HG02938 (cell line): ENCODE measurements around the gene PCDH8.
"Not testable (repeated sequence)": the region's sequence is repeated elsewhere in the genome, so short reads cannot be mapped to it uniquely, and the experiment has no call there.

Experiments used
- ATAC-seq: cut with Tn5 transposase; IDR thresholded peaks from one replicate; pipeline ENCODE4 v1.9.1; 2021; ENCODE audit warnings: mild to moderate bottlenecking, moderate library complexity; ENCODE audit not compliant: unreplicated experiment

The PCDH8 gene

DNA sequence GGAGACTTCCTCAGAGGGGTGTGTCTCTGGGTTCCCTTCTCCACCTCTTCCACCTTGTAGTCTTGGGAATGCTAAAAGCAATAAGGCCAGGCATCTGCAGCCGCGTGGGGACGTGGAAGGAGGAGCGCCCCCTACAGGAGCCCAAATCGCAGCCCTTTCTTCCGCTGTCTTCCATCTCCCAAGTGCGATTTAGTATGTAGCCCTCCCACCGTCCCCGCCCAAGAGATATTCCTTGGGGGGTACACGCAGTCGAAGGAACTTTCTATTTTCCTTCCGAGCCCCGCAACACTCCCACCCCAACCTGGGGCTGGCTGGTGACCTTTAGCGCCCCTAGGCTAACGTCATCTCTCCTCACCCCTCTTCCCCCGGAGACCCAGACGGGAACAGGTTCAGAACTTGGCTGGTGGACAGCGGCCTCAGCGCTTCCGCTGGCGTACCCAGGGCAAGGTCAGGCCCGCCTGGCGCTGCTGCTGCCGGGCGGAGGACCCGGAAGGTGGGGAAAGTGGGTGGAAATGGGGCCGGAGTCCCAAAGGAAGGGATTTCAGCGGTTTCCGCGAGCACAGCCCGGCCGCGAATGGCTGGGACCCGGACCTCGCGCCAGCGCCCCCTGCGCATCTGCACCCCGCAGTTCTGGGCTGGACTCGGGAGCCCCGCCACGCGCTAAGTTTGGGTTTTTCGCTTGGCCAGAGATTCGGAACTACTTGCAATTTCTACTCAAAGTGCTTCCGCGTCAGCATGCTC lies 2.1 kb upstream of the PCDH8 start:
- peak; percentile 28 for ATAC-seq

DNA sequence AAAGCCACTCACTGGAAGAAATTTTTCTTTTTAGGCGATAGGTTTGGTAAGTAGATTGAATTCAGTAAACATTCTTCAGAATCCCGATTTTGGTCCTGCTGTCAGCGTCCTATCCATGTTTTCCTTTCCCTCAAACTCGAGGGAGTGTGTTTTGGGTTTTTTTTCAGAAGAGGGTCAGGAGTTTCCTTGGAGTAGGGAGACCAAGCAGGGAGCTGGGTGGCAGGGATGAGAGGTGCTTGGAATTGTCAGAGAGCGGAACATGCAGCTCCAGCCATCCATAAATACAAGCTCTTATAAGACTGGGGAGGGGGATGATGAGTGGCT lies 1.6 kb upstream of the PCDH8 start:
- ATAC-seq, result no peak

DNA sequence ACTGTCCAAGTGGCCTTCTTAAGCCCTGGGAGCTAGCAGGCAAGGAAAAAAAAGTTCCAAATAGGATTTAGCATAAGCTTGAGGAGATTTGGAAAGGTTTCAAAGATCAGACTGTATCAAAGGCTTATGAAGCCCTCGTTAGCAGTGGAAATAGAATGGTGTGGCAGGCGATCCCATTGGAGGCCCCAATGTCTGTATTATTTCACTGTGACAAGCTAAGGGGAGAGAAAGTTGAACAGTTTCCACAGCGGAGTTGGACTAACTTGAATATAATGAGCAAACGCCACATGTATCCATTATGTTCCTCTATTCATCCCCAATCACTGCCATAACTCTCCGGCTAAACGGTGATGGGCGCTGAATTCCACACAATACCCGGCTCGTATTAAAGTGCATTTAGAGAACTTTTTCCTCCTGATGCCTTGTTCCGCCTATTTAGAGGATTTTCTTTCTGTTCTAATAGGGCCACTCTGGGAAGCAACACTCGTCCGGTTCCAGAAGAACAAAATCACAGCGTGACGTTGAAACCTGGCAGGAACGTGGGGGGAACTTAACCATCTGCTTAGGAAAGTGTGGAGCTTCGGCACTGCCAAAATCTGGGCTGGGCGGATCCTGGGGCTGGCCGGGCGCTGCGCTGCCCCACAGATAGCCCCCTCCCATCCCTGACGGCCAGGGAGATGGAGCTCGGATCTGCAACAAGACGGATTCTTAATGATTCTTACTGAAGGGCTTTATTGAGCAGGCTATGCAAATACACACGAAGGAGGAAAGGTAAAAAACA lies 1.0 kb upstream of the PCDH8 start:
- ATAC-seq, result no peak

DNA sequence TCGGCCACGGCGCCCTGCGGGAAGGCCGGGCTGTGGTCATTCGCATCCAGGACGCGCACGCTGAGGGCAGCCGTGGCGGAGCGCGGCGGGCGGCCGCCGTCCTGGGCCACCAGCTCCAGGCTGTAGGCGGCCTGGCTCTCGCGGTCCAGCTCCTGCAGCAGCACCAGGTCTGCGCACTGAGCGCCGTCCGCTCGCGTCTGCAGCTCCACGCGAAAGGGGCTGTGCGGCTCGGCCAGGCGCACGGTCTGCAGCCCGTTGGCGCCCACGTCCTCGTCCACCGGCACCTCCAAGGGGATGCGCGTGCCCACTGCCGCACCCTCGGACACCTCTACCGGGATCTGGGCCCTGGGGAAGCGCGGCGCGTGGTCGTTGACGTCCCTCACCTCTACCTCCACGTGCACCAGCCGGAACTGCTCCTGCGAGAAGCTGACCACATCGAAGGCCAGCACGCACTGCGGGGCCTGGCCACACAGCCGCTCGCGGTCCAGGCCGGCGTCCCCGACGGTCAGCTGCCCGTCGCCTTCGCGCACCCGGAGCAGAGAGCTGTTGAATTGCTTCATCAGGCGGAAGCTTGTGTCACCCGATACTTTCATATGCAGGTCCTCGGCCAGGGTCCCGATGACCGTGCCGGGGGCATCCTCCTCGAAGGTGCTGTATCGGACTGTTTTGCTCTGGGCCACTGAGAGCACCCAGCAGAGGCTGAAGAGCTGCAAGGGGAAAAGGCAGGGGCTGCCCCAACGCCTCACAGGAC lies 583 bp downstream of the PCDH8 start:
- ATAC-seq, result no peak

DNA sequence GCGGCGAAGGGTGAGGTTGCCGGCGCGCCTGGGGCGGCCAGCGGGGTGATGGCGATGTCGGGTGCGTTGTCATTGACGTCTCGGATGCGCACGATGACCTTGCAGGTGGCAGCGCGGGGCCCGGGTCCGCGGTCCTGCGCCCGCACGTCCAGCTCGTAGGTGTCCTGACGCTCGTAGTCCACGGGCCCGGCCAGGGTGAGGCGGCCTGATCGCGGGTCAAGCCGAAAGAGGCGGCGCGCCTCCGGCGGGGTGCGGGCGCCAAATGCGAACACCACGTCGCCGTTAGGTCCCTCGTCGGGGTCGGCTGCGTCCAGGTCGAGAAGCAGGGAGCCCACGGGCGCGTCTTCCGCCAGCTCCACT lies 1.1 kb downstream of the PCDH8 start:
- no peak for ATAC-seq

DNA sequence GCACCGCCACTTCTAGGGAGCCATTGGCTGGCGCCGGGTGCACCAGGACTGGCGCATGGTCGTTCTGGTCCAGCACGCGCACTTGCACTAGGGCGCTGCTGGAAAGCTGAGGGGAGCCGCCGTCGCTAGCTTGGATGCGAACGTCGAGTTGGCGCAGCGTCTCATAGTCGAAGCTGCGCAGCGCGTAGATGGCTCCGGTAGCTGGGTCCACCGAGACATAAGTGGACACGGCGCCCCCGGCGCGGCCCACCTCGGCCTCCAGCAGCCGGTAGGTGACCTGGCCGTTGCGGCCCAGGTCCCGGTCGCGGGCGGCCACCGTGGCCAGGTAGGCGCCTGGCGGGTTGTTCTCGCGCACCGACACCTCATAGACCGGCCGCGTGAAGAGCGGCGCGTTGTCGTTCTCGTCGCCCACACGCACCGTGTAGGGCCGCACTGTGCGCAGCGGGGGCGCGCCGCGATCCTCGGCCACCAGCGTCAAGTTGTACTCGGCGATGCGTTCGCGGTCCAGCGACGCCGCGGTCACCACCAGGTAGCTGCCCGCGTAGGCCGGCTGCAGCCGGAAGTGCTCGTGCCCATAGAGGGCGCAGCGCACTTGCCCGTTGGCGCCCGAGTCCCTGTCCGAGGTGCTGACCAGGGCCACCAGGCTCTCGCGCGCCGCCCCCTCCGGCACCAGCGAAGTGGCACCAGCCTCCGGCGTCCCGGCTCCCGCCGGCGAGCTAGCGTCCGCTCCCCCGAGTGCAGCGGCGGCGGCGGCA lies 1.7 kb downstream of the PCDH8 start:
- no peak for ATAC-seq

DNA sequence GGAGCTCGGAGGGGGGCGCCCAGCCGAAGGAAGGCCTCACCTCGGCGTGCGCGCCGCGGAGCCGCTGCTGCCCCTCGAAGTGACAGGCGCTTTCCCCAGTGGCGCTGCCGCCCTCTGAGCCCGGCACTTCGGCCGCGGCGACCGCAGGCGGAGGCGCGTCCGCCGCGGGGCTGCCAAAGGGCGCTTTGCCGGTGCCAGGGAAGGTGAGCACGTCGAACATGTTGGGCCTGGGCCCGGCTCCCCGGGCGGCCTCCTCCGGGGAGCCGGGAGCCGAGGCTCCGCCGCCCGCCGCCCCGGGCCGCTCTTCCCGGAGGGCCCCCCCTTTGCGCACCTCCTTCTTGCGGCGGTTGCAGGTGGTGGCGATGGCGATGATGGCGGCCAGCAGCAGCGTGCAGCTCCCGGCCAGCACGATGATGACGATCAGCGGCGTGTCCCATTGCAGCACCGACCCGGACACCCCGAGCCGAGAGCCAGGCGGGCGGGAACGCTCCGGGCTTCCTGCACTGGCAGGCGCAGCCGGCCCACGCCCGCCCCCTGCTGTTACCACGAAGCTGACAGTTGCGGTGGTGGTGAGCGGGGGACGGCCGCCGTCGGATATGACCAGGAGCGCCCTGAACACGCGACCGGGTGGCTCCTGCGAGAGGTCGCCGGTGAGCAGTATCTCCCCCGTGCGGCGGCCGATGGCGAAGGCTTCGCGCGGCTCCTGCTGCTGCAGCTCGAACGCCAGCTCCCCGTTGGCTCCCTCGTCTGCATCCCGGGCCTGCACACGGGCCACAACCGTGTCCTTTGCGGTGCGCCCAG lies 2.5 kb downstream of the PCDH8 start:
- no peak for ATAC-seq

DNA sequence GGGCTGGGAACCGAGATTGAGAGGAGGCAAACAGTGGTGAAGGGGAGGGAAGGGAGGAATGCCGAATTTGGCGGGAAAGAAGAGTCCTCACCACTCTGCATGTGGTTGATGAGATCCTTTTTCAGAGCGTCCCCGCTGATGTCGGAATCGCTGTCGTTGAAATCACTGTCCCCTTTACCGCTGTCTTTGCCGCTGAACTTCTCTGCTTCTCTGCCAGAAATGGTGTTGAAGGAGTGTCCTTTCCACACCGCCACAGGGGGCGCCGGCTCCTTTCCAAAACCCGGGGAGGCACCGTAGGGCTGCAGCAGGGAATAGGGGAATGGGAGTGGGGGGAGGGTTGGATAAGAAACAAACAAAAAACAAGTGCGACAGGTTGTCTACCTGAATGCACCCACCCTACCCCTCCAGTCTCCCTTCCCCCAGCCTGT lies 3.1 kb downstream of the PCDH8 start:
- ATAC-seq, result no peak

DNA sequence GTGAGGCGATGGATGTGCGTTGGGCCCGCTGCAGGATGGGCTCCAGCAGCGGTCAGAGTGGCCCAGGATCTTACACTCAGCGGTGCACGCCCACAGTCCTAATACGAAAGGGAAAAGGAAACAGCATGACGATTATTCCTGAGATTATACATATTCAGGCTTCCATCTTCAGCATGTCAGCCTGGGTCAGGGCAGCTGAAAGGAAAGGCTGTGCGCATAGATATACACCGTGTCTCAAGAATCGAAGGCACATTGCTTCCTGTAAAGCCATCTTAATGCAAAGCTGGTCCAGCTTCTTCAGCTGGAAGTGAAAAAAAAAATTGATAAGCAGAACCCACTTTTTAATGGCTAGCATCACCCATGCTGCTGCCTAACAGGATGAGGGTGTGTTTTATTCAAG lies 3.6 kb downstream of the PCDH8 start:
- ATAC-seq, result no peak

DNA sequence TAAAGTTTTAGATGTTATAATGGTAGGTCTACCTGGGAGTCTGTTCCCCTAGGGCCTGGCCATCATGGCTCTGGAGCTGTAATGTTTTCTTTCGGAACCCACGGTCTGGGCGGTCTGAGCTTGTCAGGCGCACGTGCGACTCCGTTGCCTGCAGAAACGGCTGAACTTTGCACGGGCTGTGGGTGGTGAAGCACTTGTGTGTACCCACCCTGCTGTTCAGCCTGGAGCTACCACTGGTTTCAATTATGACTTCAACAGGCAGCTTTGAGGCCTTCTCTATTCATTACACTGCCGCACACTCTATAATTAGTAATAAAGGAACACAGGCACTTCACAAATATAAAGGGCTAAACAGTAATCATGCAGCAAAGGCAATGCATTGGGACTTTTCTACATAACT lies 6.0 kb downstream of the PCDH8 start:
- no peak for ATAC-seq

DNA sequence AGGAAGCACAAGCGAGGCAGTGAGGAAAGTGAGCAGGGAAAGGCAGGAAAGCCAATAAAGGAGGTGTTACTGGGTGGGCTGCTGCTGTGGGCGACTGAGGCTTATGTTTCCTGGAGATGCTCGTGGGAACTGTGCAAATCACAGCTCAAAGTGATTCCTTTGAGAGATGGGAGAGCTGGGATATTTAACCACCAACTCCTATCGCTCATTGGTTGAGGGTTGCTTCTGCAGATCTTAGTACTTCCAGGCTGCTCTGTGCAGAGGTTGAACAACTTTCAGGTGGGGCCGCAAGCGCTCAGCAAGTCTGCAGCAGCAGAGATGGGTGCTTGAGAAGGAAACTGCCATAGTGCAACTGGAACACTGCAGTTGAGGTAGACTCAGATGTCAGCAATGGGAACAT lies 8.4 kb downstream of the PCDH8 start:
- no peak for ATAC-seq

DNA sequence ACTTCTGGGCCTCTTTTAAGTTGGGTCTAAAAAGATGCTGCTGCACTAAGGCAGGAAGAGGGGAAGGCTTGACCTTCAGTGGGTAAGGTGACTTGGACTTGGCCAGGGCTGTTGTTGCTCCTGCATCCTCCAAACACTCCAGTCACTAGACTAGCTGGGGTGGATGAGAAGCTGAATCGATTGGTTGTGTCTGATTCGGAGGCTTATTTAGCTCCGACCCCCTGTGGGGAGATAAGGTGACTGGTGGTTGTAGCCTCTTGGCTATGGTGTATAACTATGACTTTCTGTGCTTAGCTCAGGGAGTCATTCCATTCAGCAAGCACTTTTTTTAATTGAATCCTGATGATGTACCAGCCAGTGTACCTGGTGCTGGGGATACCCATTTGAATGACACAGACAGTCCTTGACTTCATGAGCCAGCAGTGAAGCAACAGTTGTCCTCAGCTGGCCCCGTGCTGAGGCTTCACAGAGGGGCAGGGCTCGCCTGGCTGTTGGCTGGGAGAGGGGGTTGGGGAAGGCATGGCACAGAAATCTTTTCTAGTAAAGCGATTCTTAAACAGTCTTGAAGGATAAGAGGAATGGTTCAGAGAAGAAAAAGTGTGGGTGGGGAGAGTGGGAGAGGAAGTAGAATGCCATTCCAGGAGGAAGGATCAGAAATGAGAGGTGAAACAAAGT lies 9.9 kb downstream of the PCDH8 start:
- ATAC-seq, result no peak

DNA sequence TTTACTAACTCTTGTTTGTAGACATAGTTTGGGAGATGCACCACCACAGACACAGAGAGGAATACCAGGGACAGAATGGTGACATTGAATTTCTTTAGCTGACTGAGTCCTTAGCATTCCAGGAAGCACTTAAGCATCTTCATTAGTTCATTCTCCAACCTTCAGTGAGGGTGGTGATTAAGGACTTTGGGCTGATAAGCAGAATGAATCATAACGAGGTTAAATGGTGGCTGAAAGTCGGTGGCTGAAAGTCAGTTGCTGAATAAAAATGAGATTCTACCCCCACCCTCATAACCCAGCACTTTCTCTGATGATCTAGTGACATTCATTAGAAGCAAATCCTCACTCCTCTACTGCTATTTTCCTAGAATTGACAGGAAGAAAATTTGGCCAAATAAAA lies 10.6 kb downstream of the PCDH8 start:
- ATAC-seq, result no peak

DNA sequence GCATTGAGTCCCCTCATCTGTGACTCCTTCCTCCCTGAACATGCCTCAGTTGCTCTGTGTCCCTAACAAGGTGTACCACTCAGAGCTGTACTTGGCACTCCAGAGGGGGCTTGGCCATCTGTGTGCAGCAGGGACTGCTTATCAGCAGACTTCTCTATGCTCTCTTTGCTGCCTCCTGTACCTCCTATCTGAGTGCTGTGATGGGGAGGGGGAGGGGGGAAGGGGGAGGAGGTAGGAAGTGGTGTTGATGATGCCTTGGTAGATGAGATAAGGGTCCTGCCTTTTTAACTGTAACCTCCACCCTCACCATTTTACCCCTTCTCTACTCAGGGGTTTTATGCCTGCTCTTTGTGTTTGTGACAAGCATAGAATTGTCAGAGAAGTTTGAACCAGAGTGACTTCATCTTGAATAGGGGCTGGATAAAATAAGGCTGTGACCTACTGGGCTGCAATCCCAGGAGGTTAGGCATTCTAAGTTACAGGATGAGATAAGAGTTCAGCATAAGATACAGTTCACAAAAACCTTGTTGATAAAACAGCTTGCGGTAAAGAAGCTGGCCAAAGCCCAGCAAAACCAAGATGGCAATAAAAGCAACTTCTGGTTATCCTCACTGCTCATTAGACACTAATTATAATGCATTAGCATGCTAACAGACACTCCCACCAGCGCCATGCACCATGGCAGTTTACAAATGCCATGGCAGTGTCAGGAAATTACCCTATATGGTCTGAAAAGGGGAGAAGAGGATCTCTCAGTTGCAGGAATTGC lies 13.2 kb downstream of the PCDH8 start:
- ATAC-seq, result no peak

DNA sequence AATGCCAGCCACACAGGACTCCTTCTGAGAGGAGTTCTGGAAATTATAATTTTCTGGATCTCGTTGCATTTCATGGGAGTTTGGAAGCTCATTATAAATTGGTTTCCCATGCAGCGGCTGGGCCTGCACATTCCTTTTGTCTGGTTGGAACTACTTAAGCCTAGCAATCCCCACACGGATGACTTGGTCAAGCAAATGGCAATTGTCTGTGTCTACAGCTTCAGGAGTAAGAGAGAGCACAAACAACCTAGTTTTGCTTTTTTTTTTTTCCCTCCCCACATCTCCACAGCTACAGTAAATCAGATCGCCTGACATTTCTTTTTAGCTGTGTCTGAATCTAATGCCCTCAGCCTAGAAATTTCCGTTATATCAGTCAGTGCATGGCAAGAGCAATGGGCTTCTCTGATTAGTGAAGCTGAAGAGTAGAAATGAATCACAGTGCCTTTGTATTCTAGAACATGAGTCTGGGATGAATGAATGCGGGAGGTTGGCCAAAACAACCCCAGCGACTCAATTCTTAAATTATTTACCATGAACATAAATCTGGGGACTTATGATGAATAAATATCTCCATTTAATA lies 15.1 kb downstream of the PCDH8 start:
- no peak for ATAC-seq

DNA sequence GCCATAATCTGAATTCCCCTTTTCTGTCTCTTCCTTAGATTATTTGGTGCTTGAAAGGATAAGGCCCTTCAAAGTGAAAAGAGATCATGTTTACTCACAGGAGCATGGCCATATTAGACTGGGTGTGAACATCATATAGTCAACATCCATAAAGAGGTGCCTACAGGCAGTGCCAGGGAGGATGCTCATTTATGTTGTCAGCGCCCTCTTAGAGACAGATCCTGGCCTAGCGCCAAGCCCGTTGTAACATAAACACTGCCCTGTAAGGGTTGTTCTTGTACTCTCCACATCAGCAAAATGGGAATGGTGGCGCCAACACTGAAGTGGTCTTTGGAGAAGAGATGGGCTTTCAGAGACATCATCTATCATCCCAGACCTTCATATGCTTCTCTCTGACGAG lies 16.1 kb downstream of the PCDH8 start:
- ATAC-seq, result no peak

DNA sequence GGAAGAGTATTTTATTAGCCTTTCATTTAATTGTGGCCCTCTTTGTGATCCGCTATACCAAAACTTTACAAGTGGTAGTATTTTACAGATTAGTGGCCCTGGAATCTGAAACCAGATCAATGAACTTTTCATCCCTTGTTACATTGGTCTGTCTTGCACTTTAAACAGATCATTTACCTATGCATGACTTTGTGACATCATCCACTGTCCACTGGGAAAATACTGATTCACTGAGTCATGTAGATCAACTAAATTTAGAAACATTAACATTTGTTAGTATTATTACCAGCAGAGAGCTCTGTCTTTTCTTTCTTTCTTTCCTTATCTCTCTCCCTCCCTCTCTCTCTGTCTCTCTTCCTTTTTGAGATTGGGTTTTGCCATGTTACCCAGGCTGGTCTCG lies 17.5 kb downstream of the PCDH8 start:
- no peak for ATAC-seq

DNA sequence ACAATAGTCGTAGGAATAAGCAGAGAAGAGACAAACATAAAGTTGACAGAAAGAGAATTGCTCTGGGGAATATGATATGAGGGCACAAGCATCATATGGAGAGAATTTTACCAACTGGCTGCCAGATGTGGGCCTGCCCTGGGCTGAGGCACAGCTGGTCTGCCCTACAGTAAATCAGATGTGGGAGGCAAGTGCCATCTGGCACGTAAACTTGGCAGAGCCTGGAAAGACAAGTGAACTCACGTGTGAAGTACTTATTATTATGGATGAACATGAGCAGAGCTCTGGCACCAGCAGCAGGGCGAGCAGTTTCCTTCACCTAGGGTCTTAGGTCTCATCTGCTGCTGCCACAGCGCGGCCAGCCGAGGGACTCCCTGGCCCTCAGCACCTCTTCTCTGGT lies 20.6 kb downstream of the PCDH8 start:
- no peak for ATAC-seq

DNA sequence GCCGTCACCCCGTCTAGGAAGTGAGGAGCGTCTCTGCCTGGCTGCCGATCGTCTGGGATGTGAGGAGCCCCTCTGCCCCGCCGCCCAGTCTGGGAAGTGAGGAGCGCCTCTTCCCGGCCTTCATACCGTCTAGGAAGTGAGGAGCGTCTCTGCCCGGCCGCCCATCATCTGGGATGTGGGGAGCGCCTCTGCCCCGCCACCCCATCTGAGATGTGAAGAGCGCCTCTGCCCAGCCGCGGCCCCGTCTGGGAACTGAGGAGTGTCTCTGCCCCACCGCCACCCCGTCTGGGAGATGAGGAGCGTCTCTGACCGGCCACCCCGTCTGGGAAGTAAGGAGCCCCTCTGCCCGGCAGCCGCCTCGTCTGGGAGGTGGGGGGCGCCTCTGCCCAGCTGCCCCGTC lies 30.6 kb downstream of the PCDH8 start:
- not testable (repeated sequence) for ATAC-seq
